ENCODE measurements around the gene CD200R1.

CD200R1 gene, protein sequence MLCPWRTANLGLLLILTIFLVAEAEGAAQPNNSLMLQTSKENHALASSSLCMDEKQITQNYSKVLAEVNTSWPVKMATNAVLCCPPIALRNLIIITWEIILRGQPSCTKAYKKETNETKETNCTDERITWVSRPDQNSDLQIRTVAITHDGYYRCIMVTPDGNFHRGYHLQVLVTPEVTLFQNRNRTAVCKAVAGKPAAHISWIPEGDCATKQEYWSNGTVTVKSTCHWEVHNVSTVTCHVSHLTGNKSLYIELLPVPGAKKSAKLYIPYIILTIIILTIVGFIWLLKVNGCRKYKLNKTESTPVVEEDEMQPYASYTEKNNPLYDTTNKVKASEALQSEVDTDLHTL

GRCh38 chr3:112974894-112975293 lies at the start of gene CD200R1:
Gene CD200R1 (minus strand): TSS chr3:112975103. CDS start chr3:112974857, 246 bp downstream.
- DNase-seq: no peak

GRCh38 chr3:113021471-113021870 lies 46.6 kb upstream of the CD200R1 start:
- DNase-seq: no peak

DNA sequence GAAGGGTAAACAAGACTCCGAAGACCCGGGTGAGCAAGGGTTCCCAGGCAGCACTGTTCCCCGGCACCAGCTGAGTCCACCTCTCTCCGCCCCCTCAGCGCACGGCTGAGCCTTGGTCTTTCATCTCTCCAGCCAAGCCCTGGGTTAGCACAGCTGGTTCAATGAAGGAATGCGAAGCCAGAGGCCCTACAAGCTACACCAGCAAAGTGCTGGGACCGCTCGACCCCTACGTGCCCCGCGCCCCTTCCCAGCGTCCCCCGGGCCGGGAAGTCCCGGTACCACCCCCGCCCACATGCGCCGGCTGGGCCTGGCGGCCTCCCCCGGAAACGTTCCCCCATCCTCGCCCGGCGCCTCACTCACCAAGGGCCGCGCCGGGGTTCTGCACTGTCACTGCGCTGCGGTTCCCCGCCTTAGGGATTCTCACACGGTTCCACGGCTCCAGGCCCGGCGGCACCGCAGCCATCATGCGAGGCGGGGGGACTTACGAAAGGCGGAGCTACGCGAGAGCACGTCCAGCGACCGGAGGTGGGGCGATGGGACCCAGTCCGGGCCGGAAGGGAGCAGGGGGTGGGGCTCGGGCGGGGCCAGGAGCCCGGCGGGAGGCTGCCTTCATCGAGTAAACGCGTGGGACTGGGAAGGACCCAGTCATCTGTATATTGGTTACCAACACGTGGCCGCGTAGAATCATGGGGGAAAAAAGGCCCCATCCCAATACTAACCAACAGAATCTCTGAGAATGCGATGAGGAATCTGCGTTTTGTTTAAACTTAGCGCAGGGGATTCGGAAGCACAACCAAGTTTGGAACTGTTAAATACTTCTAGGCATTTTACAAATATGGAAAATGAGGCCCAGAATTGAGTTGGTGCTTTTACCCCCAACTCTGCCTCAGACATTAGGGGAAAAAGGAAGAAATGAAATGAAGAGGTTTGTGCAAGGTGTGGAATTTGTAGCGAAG lies 44.6 kb upstream of the CD200R1 start:
- DNase-seq: peak; percentile 83

DNA sequence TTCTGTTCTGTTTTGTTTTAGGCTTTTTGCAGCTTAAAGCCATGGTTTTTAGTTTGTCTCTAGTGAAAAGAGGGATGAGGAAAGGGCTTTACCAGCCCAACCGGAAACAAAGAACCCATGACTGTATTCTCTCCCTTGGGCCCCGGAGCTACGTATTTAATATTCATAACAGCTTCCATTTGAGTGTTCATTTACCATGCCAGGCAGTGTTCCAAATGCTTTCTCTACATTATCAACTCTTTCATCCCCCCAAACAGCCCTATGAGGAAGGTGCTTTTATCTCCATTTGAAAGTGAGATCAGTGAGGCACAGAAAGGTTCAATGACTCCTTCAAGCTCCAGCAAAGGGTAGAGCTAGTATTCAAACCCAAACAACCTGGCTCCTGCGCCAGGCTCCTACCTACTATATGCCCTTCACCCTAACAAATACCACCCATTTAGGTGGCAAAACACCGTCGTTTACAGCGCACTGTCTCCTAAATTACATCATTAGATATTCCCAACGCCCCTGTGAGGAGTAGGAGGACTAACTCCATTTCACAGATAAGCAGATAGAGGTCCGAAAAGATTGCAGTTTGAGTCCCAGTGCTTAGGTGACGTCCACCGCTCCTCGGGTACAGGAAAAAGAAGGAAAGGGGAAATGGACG lies 43.8 kb upstream of the CD200R1 start:
- DNase-seq: no peak

GRCh38 chr3:113013593-113013992 lies 38.7 kb upstream of the CD200R1 start:
- no peak for DNase-seq

- no peak for DNase-seq
Observed at GRCh38 chr3:113008117-113008516, 33.2 kb upstream of the CD200R1 start.

DNA sequence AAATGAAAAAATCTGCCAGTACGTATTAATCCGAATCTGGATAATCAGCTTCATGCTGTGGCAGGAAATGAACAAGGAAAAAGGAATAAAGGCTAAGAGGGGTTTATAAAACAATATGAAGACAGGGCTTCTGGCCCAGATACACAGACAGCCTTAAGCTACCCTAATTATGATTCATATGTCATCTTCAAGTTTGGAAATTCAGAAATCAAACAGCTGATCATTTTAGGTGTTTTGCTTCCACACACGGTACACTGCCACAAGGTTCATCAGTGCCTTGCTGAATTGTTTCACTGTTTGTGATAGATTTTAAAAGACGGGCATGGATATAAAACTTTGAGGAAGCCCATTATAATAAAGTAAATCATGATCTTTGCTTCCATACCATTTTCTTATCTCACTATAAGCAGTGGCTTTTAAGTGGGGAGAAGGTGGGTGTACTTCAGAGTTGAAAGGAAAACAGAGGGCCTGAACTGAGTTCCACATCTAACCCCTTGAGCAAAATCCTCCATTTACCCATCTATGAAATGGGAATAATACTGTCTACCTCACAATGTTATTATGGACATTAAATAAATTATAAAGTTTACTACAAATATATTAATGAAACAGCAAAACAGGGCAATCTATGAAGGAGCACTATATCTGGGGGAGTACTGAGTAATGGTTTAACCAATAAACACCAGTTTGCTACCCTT lies 31.6 kb upstream of the CD200R1 start:
- no peak for DNase-seq

GRCh38 chr3:113005611-113006010 lies 30.7 kb upstream of the CD200R1 start:
- DNase-seq: no peak

DNA sequence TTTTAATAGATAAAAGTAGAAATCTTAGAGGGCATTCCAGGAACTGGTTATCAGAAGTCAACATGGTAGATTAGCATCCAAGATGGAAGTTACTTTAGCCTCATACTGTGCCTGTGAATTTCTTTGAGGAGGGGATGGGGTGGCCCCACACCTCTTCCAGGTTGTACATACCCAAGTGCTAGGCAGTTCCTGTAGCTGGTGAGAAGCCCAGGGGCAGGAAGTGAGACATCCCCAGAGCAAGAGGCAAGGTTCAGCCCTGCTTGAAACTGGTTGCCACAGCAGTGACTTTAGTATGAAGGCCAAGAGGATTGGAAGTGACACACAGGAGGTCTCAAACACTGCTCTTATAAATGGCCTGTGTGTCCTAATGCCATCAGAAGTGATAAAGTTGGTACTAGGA lies 27.8 kb upstream of the CD200R1 start:
- no peak for DNase-seq

DNA sequence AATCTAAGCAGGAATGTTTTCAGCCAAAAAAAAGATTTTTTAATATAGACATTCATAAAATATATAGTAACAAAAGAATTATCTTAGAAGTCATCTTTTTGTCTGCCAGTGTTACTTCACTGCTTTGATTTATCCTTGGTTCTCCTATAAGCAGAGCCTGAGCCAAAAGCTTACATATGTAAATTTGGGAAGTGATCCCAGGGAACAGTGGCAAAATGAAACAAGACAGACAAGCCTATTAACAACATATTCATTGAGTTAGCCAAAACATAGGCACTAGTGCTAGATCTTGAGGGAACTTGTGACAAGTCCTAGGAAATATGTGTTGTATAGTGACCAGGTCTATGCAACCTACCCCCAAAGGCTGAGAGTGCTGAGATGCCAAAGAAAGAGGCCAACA lies 27.1 kb upstream of the CD200R1 start:
- no peak for DNase-seq

GRCh38 chr3:113000691-113001090 lies 25.8 kb upstream of the CD200R1 start:
- DNase-seq: no peak

DNA sequence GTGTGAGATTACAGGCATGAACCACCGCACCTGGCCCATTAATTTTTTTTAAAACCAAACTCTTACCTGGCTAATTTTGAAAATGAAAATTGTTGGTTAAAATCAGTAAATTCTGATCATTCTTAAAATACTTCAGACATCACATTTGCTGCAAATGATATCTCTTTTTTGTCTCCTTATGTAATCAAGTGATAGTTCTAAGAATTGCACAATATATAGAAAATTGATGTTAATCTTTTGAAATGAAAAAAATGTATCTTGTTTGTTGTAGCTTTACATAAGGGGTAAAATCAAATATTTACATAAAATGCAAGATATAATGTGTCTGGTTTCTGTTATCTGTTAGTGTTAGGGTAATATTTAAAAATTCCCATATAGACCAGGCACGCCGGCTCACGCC lies 20.9 kb upstream of the CD200R1 start:
- DNase-seq: no peak

DNA sequence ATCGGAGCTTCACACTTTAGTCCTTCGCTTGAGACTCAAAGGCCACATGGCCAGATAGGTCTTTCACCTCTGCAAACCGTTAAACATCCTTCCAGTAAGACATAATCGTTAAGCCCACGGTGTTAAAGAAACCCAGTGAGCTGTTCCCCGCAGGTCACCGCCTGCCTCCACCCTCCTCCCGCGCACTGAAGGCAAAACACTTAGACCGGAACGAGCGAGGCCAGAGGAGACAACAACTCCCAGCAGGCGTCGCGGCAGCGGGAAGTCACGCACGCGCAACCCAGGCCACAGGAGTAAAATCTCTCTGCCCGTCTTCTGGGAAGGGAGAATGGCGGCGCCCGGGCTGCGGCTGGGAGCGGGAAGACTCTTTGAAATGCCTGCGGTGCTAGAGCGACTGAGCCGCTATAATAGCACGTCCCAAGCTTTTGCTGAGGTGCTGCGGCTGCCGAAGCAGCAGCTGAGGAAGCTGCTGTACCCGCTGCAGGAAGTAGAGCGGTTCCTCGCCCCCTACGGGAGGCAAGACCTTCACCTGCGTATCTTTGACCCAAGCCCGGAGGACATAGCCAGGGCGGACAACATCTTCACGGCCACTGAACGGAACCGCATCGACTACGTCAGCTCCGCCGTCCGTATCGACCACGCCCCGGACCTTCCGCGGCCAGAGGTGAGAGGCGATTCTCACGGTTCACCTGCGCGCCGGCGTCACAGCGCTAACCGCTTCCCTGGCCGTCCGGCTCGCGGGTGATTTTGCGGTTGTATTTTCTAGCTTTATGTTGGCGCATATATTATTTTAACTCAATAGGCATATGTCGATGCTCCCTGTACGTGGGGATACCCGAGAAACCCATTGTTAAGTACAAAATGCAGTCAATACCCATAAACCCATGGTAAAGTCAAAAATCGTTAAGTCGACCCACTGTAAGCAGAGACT lies 16.0 kb upstream of the CD200R1 start, which contains the start of gene GTPBP8:
TSS of gene GTPBP8 (plus strand) at position 313 of the 931 bp plus-strand sequence. CDS start at position 329, 16 bp downstream.
- DNase-seq: peak; percentile 86

DNA sequence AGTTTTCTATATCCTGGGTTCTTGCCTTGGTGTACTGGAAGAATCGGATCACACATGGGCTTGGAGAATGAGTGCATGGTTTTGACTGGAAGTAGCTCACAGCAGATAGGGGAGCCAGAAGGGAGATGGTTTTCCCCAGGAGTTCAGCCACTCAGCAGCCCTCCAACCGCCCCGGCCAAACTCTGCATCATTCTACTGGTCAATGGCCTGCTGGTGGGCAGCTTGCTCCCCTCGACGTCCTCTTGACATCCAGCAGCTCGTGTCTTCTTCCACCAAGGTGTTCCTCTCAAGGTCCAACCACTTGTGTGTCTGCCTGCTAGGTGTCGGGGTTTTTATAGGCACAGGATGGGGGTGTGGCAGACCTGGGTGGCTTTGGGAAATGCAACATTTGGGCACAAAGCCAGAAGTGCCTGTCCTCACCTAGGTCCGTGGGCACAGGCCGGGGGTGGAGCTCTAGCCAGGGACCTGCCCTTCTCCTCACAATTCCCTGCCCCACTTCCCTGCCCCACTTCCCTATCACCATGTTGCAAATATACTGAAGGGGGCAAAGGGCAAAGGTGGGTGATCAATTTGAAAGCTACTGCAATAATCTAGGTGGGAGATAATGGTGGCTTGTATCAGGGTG lies 12.9 kb upstream of the CD200R1 start:
- DNase-seq: no peak

- DNase-seq: no peak
Observed at GRCh38 chr3:112984485-112984884, 9.6 kb upstream of the CD200R1 start.

GRCh38 chr3:112982710-112983109 lies 7.8 kb upstream of the CD200R1 start:
- DNase-seq: no peak

GRCh38 chr3:112980080-112980479 lies 5.2 kb upstream of the CD200R1 start:
- DNase-seq: no peak

DNA sequence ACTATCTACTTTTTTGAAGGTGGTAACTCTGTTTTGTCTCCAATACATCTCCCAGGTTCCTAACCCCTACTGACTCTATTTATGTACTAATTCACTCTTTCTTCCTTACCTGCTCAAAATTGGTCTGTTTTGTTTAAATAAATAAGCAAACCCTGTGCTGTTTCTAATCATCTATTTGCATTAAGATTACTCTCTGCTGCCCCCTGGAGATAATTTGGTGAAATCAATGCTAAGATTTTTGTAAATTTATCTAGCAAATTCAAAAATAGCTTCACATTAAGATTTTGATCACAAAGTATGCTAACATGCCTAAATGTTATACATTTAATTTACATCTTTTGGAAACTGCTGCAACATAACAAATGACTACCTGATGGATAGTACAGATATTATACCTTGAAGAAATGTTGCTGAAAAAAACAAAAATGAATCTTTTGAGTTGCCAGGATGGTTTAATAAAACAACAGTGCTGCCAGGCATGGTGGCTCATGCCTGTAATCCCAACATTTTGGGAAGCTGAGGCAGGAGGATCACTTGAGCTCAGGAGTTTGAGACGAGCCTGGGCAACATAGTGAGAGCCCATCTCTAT lies 4.4 kb upstream of the CD200R1 start:
- no peak for DNase-seq

- no peak for DNase-seq
Observed at GRCh38 chr3:112976953-112977352, 2.0 kb upstream of the CD200R1 start.

GRCh38 chr3:112976001-112976400 lies 1.1 kb upstream of the CD200R1 start:
- DNase-seq: no peak

DNA sequence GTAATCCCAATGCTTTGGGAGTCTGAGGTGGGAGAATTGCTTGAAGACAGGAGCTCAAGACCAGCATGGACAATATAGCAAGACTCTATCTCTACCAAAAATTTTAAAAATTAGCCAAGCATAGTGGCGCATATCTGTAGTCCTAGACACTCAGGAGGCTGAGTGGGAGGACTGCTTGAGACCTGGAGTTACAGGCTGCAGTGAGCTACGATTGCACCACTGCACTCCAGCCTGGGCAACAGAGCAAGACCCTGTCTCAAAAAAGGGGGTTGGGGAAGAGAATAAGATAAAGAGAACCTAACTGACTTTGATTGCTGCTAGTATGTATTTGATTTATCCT lies 755 bp downstream of the CD200R1 start:
- no peak for DNase-seq
